Subcutaneous abdominal adipose tissue (tissue), 5 donors: Measurements from ENCODE around the gene PYGB.
A peak's percentile ranks its signal among the peaks of the same experiment; 100 is the strongest.
"Not testable (repeated sequence)": the region's sequence is repeated elsewhere in the genome, so short reads cannot be mapped to it uniquely, and the experiment has no call there.

Source experiments
- H3K27ac ChIP-seq: one replicate; pipeline ENCODE4 v1.7.0; 2013; ENCODE audit warnings: low read depth, mild to moderate bottlenecking, inconsistent platforms, low read length, moderate library complexity
- H3K27me3 ChIP-seq, 5 donors: one replicate each; pipeline ENCODE4 v1.7.0; 2013; ENCODE audit warnings: low read length in 5 of 5, inconsistent platforms in 1 of 5; ENCODE audit not compliant: control insufficient read depth in 5 of 5, insufficient read depth in 4 of 5
- H3K36me3 ChIP-seq, 5 donors: one replicate each; pipeline ENCODE4 v1.7.0; 2013; ENCODE audit warnings: low read length in 5 of 5; ENCODE audit not compliant: control insufficient read depth in 5 of 5, insufficient read depth in 5 of 5
- H3K4me1 ChIP-seq, 5 donors: one replicate each; pipeline ENCODE4 v1.7.0; 2013; ENCODE audit warnings: low read length in 5 of 5, mild to moderate bottlenecking in 3 of 5, moderate library complexity in 1 of 5; ENCODE audit not compliant: control insufficient read depth in 5 of 5, insufficient read depth in 5 of 5
- H3K4me3 ChIP-seq, 5 donors: one replicate each; pipeline ENCODE4 v1.7.0; 2013; ENCODE audit warnings: low read length in 5 of 5, low read depth in 1 of 5
- H3K9ac ChIP-seq, 5 donors: one replicate each; pipeline ENCODE4 v1.7.0; 2013; ENCODE audit warnings: low read length in 5 of 5, mild to moderate bottlenecking in 4 of 5, moderate library complexity in 3 of 5
- H3K9me3 ChIP-seq, 5 donors: one replicate each; pipeline ENCODE4 v1.7.0; 2013; ENCODE audit warnings: low read length in 5 of 5; ENCODE audit not compliant: control insufficient read depth in 5 of 5
- donor health status: healthy.
- donor health status: healthy.
- donor health status: healthy.
- donor health status: healthy.
- donor health status: healthy.

The PYGB gene

GRCh38 chr20:25239387-25240370, 8.2 kb upstream of the PYGB start:
- Histone ChIP-seq H3K36me3 (no peaks in the 10 kb centered on the region), H3K4me1 (peaks cover 4 to 10% (median 6%) of the 10 kb centered on the region in 5 donors), H3K27ac (no peak overlapping the region), H3K4me3 (no peak overlapping the region), H3K9me3 (peaks cover 0 to 6% (median 3%) of the 10 kb centered on the region in 5 donors), H3K9ac (no peak overlapping the region), H3K27me3 (peaks cover 0 to 14% (median 4%) of the 10 kb centered on the region in 5 donors)

DNA sequence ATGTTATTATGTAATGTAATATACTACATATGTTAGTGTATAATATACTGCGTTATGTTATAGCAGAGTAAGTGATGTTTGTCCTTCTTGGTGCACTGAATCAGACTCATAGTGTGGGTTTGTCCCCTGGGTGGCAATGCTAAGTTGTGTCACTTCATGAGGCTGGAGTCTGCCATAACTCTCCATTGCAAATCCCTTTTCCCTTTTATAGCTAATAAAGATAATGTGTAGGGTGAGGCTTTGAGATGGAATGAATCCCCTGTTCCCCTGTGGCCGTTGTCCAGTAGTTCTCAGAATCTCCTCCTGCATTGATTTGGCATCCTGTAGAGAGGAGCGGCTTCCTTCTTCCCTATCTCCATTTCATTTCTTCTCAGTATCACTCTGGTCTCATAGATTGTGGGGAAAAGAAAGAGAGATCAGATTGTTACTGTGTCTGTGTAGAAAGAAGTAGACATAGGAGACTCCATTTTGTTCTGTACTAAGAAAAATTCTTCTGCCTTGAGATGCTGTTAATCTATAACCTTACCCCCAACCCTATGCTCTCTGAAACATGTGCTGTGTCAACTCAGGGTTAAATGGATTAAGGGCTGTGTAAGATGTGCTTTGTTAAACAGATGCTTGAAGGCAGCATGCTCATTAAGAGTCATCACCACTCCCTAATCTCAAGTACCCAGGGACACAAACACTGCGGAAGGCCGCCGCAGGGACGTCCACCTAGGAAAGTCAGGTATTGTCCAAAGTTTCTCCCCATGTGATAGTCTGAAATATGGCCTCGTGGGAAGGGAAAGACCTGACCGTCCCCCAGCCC, 6.8 kb upstream of the PYGB start:
- not testable (repeated sequence) for H3K9me3 ChIP-seq, H3K27ac ChIP-seq, H3K9ac ChIP-seq, H3K4me3 ChIP-seq, H3K36me3 ChIP-seq
- H3K4me1 ChIP-seq, result peaks cover 5 to 10% (median 6%) of the 10 kb centered on the region in 5 donors
- peaks cover 0 to 12% (median 4%) of the 10 kb centered on the region in 5 donors for H3K27me3 ChIP-seq

GRCh38 chr20:25241659-25241955, 6.3 kb upstream of the PYGB start:
- not testable (repeated sequence) for H3K36me3 ChIP-seq, H3K27ac ChIP-seq

DNA sequence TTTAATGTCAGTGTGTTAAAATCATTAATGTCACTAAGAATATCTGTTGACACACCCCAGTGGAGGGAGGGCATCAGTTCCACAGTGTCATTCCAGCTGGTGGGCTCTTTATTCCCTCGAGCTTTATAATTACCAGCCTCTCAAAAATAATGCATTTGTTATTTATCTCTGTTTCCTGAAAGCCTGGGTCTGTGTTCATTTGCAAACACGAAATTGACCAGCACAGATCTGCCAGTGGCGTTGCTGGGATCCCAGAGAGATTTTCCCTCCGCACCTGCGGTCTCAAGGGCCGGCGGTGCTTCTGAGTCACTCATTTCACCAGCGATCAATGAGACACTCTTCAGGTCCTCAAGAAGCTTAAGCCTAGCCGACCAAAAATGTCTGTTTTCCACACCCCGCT, 5.7 kb upstream of the PYGB start:
- H3K27ac ChIP-seq, result no peak overlapping the region
- H3K4me1 ChIP-seq, result peaks cover 9 to 22% (median 18%) of the 10 kb centered on the region in 5 donors
- no peak overlapping the region for H3K9ac ChIP-seq
- peaks cover 0 to 6% (median 3%) of the 10 kb centered on the region in 5 donors for H3K9me3 ChIP-seq
- no peak overlapping the region for H3K4me3 ChIP-seq
- no peaks in the 10 kb centered on the region for H3K36me3 ChIP-seq
- peaks cover 0 to 9% (median 4%) of the 10 kb centered on the region in 5 donors for H3K27me3 ChIP-seq

More at GRCh38 chr20:25241659-25241955, 6.3 kb upstream of the PYGB start:
- H3K9ac ChIP-seq, H3K4me3 ChIP-seq, H3K27me3 ChIP-seq, H3K9me3 ChIP-seq: not testable (repeated sequence)
- H3K4me1 ChIP-seq, result peaks cover 6 to 16% (median 12%) of the 10 kb centered on the region in 5 donors

DNA sequence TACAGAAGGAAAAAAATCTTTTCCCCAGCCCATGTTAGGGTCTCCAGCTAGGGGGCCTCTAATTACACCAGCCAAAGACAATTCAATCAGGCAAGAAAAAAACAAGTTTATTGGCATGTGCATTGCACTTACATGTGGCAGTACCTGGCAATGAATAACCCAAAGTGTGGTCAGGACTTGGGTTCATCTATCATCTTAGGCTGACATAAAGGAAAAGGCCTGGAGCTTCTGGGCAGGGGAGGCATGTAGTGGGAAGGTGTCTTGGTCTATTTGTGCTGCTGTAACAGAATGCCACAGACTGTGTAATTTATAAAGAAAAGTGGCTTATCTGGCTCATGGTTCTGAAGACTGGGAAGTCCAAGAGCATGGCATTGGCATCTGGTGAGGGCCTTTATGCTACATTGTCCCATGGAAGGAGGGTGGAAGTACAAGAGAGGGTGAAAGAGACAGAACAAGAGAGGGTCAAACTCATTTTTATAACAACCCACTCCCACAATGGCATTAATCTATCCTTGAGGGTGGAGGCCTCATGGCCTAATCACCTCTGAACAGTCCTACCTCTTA, 4.4 kb upstream of the PYGB start:
- peaks cover 0 to 3% (median 0%) of the 10 kb centered on the region in 5 donors for H3K27me3 ChIP-seq
- H3K27ac ChIP-seq, result no peak overlapping the region
- H3K9ac ChIP-seq, result no peak overlapping the region
- peaks cover 0 to 6% (median 3%) of the 10 kb centered on the region in 5 donors for H3K9me3 ChIP-seq
- H3K4me3 ChIP-seq, result no peak overlapping the region
- H3K36me3 ChIP-seq, result no peaks in the 10 kb centered on the region
- H3K4me1 ChIP-seq, result peaks cover 4 to 19% (median 17%) of the 10 kb centered on the region in 5 donors

DNA sequence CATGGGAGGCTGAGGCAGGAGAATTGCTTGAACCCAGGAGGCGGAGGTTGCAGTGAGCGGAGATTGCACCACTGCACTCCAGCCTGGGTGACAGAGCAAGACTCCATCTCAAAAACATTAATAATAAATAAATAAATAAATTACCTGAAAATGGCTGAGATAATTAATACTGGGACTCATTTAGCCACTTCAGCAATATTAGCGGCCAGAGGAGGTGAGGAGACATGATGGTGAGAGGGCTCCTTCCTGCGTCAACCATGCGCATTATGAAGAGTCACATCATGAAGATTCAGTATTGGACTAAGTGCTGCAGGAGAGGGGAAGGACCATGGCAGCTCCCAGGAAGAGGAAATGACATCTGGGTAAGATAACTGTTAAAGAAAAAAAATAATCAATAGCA, 2.9 kb upstream of the PYGB start:
- no peaks in the 10 kb centered on the region for H3K27me3 ChIP-seq

DNA sequence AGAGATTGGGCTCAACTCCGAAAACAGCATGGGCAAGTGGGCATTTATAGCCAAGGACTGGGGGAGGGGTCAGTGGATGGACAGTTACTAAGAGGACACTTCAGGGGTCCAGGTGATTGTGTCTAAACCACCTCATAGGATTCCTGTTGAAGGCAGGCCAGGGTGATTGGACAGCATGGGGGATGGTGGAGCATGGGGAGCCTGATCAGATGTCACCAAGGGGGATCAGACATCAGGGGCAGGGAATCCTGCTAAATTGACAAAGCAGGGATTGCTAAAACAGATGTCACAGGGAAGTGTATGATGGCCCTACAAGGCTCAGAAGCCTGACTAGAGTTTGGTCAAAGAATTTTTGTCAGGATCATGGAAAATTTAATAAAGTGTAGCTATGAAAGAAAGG, 2.4 kb upstream of the PYGB start:
- no peak overlapping the region for H3K9ac ChIP-seq
- peaks cover 0 to 6% (median 3%) of the 10 kb centered on the region in 5 donors for H3K9me3 ChIP-seq
- H3K36me3 ChIP-seq, result no peaks in the 10 kb centered on the region
- no peaks in the 10 kb centered on the region for H3K27me3 ChIP-seq
- H3K4me3 ChIP-seq, result no peak overlapping the region
- H3K27ac ChIP-seq, result peak overlapping the region; percentile 92
- peaks cover 8 to 38% (median 36%) of the 10 kb centered on the region in 5 donors for H3K4me1 ChIP-seq

More for the DNA sequence above, 2.9 kb upstream of the PYGB start:
- Histone ChIP-seq H3K9ac (no peak overlapping the region), H3K27ac (no peak overlapping the region), H3K9me3 (peaks cover 0 to 6% (median 3%) of the 10 kb centered on the region in 5 donors), H3K4me3 (no peak overlapping the region), H3K4me1 (peaks cover 4 to 33% (median 31%) of the 10 kb centered on the region in 5 donors), H3K36me3 (no peaks in the 10 kb centered on the region)

DNA sequence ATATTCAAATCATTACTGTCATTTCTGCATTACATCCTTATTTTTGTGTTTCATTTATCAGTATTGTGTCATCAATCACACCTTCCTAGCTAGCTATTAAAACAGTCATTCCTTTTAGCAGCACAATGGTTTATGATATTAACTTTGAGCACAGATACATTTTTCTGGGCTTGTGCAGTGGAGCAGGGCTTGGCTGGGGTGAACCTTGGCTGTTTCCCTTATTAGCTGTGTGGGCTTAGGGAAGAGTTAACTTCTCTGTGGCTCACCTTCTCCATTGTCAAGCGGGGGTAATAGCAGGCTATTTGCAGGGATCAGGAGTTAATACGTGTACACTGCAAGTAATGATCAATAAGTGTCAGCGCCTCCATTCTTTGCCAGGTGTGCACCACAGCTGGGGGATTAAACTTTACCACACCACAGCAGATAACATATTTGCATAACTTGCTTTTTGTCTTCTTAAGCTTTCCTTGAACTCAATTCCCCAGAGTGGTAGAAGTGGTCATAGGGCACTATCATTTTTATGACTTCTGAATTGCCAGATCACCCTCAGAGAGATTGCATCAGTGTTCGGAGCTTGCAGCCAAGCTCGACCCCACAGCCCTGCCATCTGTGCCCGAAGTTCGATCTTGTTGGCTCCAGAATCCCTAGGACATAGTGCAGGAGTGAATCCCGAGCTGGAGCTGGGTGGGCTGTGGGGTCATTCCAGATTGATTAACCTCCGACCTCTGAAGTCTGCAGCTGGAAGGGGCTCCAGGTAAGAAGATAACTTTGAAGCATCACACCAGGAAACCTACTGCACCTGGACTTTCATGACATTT, 1.5 kb upstream of the PYGB start:
- no peaks in the 10 kb centered on the region for H3K27me3 ChIP-seq
- peak overlapping the region; percentile 92 for H3K27ac ChIP-seq
- peak overlapping the region in 4 of 5 donors; percentile 28 to 90 (median 79) for H3K9ac ChIP-seq
- peak overlapping the region; percentile 64 to 98 (median 87) for H3K4me3 ChIP-seq
- H3K36me3 ChIP-seq, result no peaks in the 10 kb centered on the region
- peaks cover 0 to 6% (median 3%) of the 10 kb centered on the region in 5 donors for H3K9me3 ChIP-seq
- peaks cover 8 to 46% (median 43%) of the 10 kb centered on the region in 5 donors for H3K4me1 ChIP-seq

GRCh38 chr20:25247000-25247517, 826 bp upstream of the PYGB start:
- Histone ChIP-seq H3K36me3 (no peaks in the 10 kb centered on the region), H3K9ac (peak overlapping the region; percentile 52 to 90 (median 79)), H3K27ac (peak overlapping the region; percentile 92), H3K4me1 (peaks cover 8 to 53% (median 49%) of the 10 kb centered on the region in 5 donors), H3K9me3 (peaks cover 0 to 6% (median 3%) of the 10 kb centered on the region in 5 donors), H3K4me3 (peak overlapping the region; percentile 64 to 98 (median 87)), H3K27me3 (no peaks in the 10 kb centered on the region)
